Measurements from ENCODE around the gene PAGR1.

The PAGR1 gene

DNA sequence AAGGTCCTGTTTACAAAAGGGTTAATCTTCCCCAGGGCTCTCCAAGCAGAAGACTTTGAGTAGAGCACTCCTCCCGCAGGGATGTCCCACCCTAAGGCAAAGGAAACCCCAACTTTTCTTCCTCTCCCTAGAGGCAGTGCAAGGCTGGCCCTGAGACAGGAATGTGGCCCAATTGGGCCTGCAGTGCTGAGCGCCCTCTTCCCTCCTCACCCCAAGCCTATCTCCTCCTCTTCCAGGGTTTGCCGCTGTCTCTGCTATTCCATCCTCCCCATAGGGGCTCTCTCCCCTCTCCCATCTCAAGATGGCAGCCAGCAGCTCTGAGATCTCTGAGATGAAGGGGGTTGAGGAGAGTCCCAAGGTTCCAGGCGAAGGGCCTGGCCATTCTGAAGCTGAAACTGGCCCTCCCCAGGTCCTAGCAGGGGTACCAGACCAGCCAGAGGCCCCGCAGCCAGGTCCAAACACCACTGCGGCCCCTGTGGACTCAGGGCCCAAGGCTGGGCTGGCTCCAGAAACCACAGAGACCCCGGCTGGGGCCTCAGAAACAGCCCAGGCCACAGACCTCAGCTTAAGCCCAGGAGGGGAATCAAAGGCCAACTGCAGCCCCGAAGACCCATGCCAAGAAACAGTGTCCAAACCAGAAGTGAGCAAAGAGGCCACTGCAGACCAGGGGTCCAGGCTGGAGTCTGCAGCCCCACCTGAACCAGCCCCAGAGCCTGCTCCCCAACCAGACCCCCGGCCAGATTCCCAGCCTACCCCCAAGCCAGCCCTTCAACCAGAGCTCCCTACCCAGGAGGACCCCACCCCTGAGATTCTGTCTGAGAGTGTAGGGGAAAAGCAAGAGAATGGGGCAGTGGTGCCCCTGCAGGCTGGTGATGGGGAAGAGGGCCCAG lies 3.0 kb upstream of the PAGR1 start:
- peaks cover 7% of the 10 kb centered on the region for H3K36me3 ChIP-seq (ENCODE audit: control insufficient read depth, insufficient read depth, low read length)
- no peak overlapping the region for H3K27ac ChIP-seq (ENCODE audit: insufficient read depth, low read length, poor library complexity, severe bottlenecking)
- H3K4me3 ChIP-seq (ENCODE audit: insufficient read depth, low read depth, low read length, poor library complexity, severe bottlenecking), result no peak overlapping the region
- no peaks in the 10 kb centered on the region for H3K9me3 ChIP-seq (ENCODE audit: control insufficient read depth, low read length)
- peaks cover 62% of the 10 kb centered on the region for H3K4me1 ChIP-seq (ENCODE audit: control insufficient read depth, insufficient read depth, low read length, poor library complexity, severe bottlenecking)
- no peaks in the 10 kb centered on the region for H3K27me3 ChIP-seq (replicated peaks; ENCODE audit: control insufficient read depth, insufficient read depth, low read length, poor library complexity, severe bottlenecking)
- DNase-seq, result no peak

- H3K36me3 ChIP-seq (ENCODE audit: control insufficient read depth, insufficient read depth, low read length), result peaks cover 11% of the 10 kb centered on the region
- H3K4me3 ChIP-seq (ENCODE audit: insufficient read depth, low read depth, low read length, poor library complexity, severe bottlenecking), result no peak overlapping the region
- H3K4me1 ChIP-seq (ENCODE audit: control insufficient read depth, insufficient read depth, low read length, poor library complexity, severe bottlenecking), result peaks cover 55% of the 10 kb centered on the region
- no peak for DNase-seq
- H3K9me3 ChIP-seq (ENCODE audit: control insufficient read depth, low read length), result no peaks in the 10 kb centered on the region
- H3K27me3 ChIP-seq (replicated peaks; ENCODE audit: control insufficient read depth, insufficient read depth, low read length, poor library complexity, severe bottlenecking), result no peaks in the 10 kb centered on the region
- peak overlapping the region; percentile 84 for H3K27ac ChIP-seq (ENCODE audit: insufficient read depth, low read length, poor library complexity, severe bottlenecking)
These were observed 2.0 kb upstream of the PAGR1 start for GRCh38 chr16:29813644-29814562.

DNA sequence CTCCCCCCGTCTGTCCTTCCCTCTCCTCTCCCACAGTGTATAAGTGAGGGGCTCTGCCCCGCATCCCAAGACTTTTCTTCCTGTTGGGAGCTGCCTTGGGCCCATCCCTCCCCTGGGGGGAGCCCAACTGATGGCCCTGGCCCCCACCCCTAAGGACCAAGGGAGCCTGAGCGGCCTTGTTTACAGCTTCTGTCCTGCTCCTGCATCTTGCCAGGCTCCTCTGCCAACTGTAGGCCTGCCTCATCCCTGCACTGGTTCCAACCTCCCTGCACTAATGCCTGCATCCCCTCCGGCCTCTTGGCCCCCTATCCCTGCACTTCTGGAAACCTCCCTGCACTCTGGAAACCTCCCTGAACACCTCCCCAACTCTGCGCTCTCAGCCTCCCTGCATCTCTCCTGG lies 1.4 kb upstream of the PAGR1 start:
- Histone ChIP-seq H3K27ac (ENCODE audit: insufficient read depth, low read length, poor library complexity, severe bottlenecking) (peak overlapping the region; percentile 84), H3K36me3 (ENCODE audit: control insufficient read depth, insufficient read depth, low read length) (peaks cover 15% of the 10 kb centered on the region), H3K4me1 (ENCODE audit: control insufficient read depth, insufficient read depth, low read length, poor library complexity, severe bottlenecking) (peaks cover 54% of the 10 kb centered on the region)

GRCh38 chr16:29815032-29815721 lies 775 bp upstream of the PAGR1 start:
- Histone ChIP-seq H3K27me3 (replicated peaks; ENCODE audit: control insufficient read depth, insufficient read depth, low read length, poor library complexity, severe bottlenecking) (no peaks in the 10 kb centered on the region), H3K4me1 (ENCODE audit: control insufficient read depth, insufficient read depth, low read length, poor library complexity, severe bottlenecking) (peaks cover 54% of the 10 kb centered on the region), H3K9me3 (ENCODE audit: control insufficient read depth, low read length) (no peaks in the 10 kb centered on the region), H3K4me3 (ENCODE audit: insufficient read depth, low read depth, low read length, poor library complexity, severe bottlenecking) (peak overlapping the region; percentile 83), H3K36me3 (ENCODE audit: control insufficient read depth, insufficient read depth, low read length) (peaks cover 17% of the 10 kb centered on the region), H3K27ac (ENCODE audit: insufficient read depth, low read length, poor library complexity, severe bottlenecking) (peak overlapping the region; percentile 84)
- no peak for DNase-seq

More for the DNA sequence above, 1.4 kb upstream of the PAGR1 start:
- no peaks in the 10 kb centered on the region for H3K27me3 ChIP-seq (replicated peaks; ENCODE audit: control insufficient read depth, insufficient read depth, low read length, poor library complexity, severe bottlenecking)
- no peaks in the 10 kb centered on the region for H3K9me3 ChIP-seq (ENCODE audit: control insufficient read depth, low read length)
- no peak overlapping the region for H3K4me3 ChIP-seq (ENCODE audit: insufficient read depth, low read depth, low read length, poor library complexity, severe bottlenecking)
- no peak for DNase-seq

DNA sequence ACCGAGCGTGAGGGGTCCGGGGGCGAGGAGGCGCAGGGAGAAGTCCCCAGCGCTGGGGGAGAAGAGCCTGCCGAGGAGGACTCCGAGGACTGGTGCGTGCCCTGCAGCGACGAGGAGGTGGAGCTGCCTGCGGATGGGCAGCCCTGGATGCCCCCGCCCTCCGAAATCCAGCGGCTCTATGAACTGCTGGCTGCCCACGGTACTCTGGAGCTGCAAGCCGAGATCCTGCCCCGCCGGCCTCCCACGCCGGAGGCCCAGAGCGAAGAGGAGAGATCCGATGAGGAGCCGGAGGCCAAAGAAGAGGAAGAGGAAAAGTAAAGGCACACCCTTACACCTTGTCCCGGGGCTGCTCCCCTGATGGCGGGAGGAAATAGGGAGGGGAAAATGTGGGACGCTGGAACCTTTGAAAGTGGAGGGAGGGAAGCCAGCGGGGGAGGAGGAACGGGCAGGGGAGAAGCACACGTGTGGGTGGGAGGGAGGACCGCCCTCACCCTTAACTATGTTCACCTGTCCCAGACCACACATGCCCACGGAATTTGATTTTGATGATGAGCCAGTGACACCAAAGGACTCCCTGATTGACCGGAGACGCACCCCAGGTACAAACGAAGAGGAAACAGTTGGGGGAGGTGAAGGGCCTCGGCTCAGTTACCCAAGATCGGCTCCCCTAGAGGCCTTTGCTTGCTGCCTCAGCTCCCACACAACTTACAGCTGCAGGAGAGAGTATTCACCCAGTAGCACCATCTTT lies 916 bp downstream of the PAGR1 start:
- Histone ChIP-seq H3K27ac (ENCODE audit: insufficient read depth, low read length, poor library complexity, severe bottlenecking) (peak overlapping the region; percentile 84), H3K4me3 (ENCODE audit: insufficient read depth, low read depth, low read length, poor library complexity, severe bottlenecking) (peak overlapping the region; percentile 83), H3K4me1 (ENCODE audit: control insufficient read depth, insufficient read depth, low read length, poor library complexity, severe bottlenecking) (peaks cover 58% of the 10 kb centered on the region)

DNA sequence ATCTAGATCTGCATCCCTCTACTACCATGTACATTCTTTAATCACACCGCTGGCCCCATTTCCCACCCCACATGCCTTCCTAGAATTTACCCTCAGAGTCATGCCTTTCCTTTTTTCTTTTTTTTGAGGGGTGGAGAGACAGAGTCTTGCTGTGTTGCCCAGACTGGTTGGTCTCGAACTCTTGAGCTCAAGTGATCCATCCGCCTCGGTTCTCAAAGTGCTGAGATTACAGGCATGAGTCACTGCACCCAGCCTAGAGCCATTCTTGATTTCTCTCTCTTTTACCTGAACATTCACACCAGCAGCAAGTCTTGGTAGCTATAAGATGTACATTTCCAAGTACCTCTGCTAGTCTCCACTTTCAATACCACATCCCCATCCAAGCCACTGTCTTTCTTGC lies 2.1 kb downstream of the PAGR1 start:
- Histone ChIP-seq H3K9me3 (ENCODE audit: control insufficient read depth, low read length) (no peaks in the 10 kb centered on the region), H3K4me1 (ENCODE audit: control insufficient read depth, insufficient read depth, low read length, poor library complexity, severe bottlenecking) (peaks cover 63% of the 10 kb centered on the region), H3K27me3 (replicated peaks; ENCODE audit: control insufficient read depth, insufficient read depth, low read length, poor library complexity, severe bottlenecking) (no peaks in the 10 kb centered on the region), H3K27ac (ENCODE audit: insufficient read depth, low read length, poor library complexity, severe bottlenecking) (no peak overlapping the region), H3K36me3 (ENCODE audit: control insufficient read depth, insufficient read depth, low read length) (peaks cover 13% of the 10 kb centered on the region), H3K4me3 (ENCODE audit: insufficient read depth, low read depth, low read length, poor library complexity, severe bottlenecking) (no peak overlapping the region)
- no peak for DNase-seq

More for the DNA sequence above, 916 bp downstream of the PAGR1 start:
- peaks cover 13% of the 10 kb centered on the region for H3K36me3 ChIP-seq (ENCODE audit: control insufficient read depth, insufficient read depth, low read length)
- H3K9me3 ChIP-seq (ENCODE audit: control insufficient read depth, low read length), result no peaks in the 10 kb centered on the region
- DNase-seq, result peak in 1 of 3 donors; percentile 32
- no peaks in the 10 kb centered on the region for H3K27me3 ChIP-seq (replicated peaks; ENCODE audit: control insufficient read depth, insufficient read depth, low read length, poor library complexity, severe bottlenecking)

DNA sequence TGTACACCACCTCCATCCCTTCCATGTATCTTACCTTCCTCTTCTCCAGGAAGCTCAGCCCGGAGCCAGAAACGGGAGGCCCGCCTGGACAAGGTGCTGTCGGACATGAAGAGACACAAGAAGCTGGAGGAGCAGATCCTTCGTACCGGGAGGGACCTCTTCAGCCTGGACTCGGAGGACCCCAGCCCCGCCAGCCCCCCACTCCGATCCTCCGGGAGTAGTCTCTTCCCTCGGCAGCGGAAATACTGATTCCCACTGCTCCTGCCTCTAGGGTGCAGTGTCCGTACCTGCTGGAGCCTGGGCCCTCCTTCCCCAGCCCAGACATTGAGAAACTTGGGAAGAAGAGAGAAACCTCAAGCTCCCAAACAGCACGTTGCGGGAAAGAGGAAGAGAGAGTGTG lies 3.6 kb downstream of the PAGR1 start:
- Histone ChIP-seq H3K27ac (ENCODE audit: insufficient read depth, low read length, poor library complexity, severe bottlenecking) (peak overlapping the region; percentile 87), H3K4me1 (ENCODE audit: control insufficient read depth, insufficient read depth, low read length, poor library complexity, severe bottlenecking) (peaks cover 67% of the 10 kb centered on the region), H3K36me3 (ENCODE audit: control insufficient read depth, insufficient read depth, low read length) (peaks cover 13% of the 10 kb centered on the region), H3K9me3 (ENCODE audit: control insufficient read depth, low read length) (no peaks in the 10 kb centered on the region), H3K27me3 (replicated peaks; ENCODE audit: control insufficient read depth, insufficient read depth, low read length, poor library complexity, severe bottlenecking) (no peaks in the 10 kb centered on the region), H3K4me3 (ENCODE audit: insufficient read depth, low read depth, low read length, poor library complexity, severe bottlenecking) (no peak overlapping the region)
- DNase-seq, result no peak

DNA sequence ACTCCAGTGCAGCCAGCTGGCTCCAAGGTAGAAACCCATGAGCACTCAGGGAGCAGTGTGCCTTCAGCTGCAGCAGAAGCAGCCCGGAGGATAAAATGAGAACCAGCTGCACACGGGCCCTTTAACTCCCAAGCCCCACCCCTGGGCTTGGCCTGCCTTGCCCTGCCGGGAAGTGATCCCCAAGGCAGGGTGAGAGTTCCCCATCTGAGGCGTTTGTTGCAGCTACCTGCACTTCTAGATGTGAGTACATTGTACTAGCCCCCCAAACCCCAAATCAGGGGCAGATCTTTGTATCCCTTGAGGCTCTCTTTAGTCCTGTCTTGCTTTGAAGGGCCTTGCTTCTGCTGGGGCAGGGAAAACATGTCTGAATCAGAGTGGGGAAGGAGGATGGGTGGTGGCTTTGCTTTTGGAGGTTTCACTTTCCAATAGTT lies 4.3 kb downstream of the PAGR1 start, which contains the start of gene MVP:
MVP (plus strand) TSS at position 192 of the 431 bp plus-strand sequence. CDS start 10,088 bp downstream, outside the sequence.
- Histone ChIP-seq H3K27ac (ENCODE audit: insufficient read depth, low read length, poor library complexity, severe bottlenecking) (peak within 1 kb of the TSS; percentile 87), H3K4me1 (ENCODE audit: control insufficient read depth, insufficient read depth, low read length, poor library complexity, severe bottlenecking) (peaks cover 64% of the 10 kb centered on the region), H3K4me3 (ENCODE audit: insufficient read depth, low read depth, low read length, poor library complexity, severe bottlenecking) (peak within 1 kb of the TSS; percentile 57), H3K9me3 (ENCODE audit: control insufficient read depth, low read length) (no peaks in the 10 kb centered on the region), H3K36me3 (ENCODE audit: control insufficient read depth, insufficient read depth, low read length) (peaks cover 13% of the 10 kb centered on the region), H3K27me3 (replicated peaks; ENCODE audit: control insufficient read depth, insufficient read depth, low read length, poor library complexity, severe bottlenecking) (no peaks in the 10 kb centered on the region)
- DNase-seq, result peak in 1 of 3 donors; percentile 27

All from effector memory CD4-positive, alpha-beta T cell (primary cell).